ENCODE measurements around the gene LIPC. TPM values are rescaled to one million over a fixed set of nuclear protein-coding genes. Genes with fewer than 3 reads are reported as not detected.

LIPC gene
- total and polyA plus RNA-seq, 3 donors from 2014 or later: 0.12 to 0.37 TPM; not detected in 1

DNA sequence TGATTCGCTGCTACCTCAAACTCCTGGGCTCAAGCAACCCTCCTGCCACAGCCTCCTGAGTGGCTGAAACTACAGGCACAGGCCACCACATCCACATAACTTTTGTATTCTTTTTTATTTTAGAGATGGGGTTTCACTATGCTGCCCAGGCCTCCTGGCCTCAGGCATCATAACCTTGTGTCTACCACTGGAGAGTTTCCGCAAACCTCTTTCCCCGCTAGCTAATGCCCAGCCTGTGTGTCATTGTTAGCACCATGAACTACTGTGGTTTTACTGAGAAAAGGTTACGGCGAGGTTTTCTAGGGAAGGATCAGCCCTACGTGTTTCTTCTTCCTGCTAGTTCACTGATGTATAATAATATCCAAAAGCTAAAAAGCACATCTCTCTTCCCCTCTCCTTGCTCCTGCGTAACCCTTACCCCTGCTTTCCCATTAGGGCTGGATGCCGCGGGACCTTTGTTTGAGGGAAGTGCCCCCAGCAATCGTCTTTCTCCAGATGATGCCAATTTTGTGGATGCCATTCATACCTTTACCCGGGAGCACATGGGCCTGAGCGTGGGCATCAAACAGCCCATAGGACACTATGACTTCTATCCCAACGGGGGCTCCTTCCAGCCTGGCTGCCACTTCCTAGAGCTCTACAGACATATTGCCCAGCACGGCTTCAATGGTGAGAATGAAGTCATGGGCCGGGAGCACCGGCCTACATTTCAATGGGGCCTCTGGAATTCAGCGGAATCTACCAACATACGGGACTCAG lies 113.7 kb downstream of the LIPC start:
- WGBS, 2 donors: 96 to 98% methylated on average over 18 of the region's 18 CpGs
- H3K4me3 ChIP-seq: no peak overlapping the region
- DNase-seq: no peak
- no peaks in the 10 kb centered on the region for H3K9me3 ChIP-seq
- H3K36me3 ChIP-seq (ENCODE audit: low read depth, missing control alignments): no peaks in the 10 kb centered on the region
- peaks cover 6% of the 10 kb centered on the region for H3K4me1 ChIP-seq
- peak overlapping the region; percentile 64 to 65 for H3K27ac ChIP-seq
- TF ChIP-seq POLR2A (IDR thresholded peaks at IDR 0.05): no peak
- TF ChIP-seq, protein P1, sequence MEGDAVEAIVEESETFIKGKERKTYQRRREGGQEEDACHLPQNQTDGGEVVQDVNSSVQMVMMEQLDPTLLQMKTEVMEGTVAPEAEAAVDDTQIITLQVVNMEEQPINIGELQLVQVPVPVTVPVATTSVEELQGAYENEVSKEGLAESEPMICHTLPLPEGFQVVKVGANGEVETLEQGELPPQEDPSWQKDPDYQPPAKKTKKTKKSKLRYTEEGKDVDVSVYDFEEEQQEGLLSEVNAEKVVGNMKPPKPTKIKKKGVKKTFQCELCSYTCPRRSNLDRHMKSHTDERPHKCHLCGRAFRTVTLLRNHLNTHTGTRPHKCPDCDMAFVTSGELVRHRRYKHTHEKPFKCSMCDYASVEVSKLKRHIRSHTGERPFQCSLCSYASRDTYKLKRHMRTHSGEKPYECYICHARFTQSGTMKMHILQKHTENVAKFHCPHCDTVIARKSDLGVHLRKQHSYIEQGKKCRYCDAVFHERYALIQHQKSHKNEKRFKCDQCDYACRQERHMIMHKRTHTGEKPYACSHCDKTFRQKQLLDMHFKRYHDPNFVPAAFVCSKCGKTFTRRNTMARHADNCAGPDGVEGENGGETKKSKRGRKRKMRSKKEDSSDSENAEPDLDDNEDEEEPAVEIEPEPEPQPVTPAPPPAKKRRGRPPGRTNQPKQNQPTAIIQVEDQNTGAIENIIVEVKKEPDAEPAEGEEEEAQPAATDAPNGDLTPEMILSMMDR (IDR thresholded peaks at IDR 0.05): no peak
- intact Hi-C loops (cut with DNase I; ENCODE audit: low total_unique reads): no loop called here
- no peaks in the 10 kb centered on the region for H3K27me3 ChIP-seq

DNA sequence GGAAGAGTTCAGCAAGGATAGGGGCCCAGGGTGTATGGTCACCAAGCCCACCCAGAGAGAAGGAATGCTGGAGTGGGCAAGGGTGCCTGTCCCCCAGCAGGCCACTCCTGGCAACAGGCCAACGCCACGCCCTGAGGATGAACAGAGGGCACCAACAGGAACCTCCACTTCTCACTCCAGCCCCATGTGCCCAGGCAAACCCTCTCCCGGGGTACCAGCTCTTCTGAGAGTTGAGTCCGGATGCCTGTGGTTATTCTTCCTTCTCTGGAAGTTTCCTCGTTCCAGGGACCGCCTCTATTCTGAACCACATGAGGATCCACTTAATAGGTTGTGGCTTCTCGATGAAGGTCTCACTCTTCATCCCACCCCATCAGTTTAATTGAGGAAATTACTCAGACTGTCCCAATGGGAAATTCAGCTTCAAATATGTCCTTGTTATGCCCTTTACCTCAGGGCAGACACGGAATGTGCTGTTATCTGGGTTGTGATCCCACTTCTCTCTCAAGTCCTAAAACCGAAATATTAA lies 114.3 kb downstream of the LIPC start:
- no peaks in the 10 kb centered on the region for H3K9me3 ChIP-seq
- no peaks in the 10 kb centered on the region for H3K36me3 ChIP-seq (ENCODE audit: low read depth, missing control alignments)
- TF ChIP-seq, protein P1 (IDR thresholded peaks at IDR 0.05): no peak
- no peak for TF ChIP-seq POLR2A (IDR thresholded peaks at IDR 0.05)
- DNase-seq: no peak
- H3K27me3 ChIP-seq: no peaks in the 10 kb centered on the region
- intact Hi-C loops (cut with DNase I; ENCODE audit: low total_unique reads): no loop called here
- peak overlapping the region; percentile 64 to 65 for H3K27ac ChIP-seq
- peaks cover 6% of the 10 kb centered on the region for H3K4me1 ChIP-seq
- H3K4me3 ChIP-seq: no peak overlapping the region
- 53 to 76% methylated on average over 7 to 9 of the region's 9 CpGs for WGBS, 2 donors

DNA sequence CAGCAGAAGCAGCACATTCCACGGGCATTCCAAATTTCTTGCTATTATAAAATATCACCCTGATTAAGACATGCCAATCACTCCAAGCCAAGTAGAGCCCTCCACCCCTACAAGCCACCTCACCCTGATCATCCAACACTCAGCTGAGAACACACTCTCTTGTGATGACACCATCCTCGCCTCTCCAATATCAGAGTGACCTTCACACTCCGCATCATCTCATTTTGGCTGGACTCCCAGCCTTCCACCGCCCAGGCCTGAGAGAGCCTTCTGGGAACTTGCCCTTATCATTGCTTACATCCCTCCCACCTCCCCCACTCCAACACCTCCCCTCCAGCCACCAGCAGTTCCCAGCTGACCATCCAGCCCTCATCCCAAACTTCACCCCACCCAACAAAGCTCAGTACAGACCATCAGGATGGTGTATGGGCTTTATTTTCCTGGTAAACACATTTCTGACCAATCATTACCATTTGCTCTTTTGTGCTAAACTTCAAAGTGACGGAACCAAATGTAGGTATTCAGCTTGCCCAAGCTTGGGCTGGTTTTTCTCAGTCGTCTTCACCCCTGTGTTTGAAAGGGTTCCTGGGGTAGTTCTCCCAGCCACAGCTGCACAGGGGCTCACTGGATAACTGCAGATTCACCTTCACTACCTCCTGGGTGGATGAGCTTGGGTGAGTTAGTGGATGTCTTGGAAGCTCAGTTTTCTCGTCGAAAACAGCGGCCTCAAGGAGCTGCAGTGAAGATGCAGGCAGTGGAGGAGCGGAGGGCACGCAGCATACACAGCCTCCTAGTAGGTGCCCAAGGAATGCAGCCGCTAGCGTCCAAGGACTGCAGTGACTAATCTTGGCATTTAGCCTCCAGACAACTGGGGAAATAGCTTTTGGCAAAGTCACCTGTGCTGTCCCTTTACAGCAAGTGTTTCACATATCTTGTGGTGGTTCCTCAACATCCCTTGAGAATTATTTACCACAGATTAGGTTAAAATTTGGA lies 115.1 kb downstream of the LIPC start:
- Histone ChIP-seq H3K27ac (peak overlapping the region; percentile 64 to 65), H3K4me3 (no peak overlapping the region), H3K27me3 (no peaks in the 10 kb centered on the region), H3K36me3 (ENCODE audit: low read depth, missing control alignments) (no peaks in the 10 kb centered on the region), H3K4me1 (peaks cover 6% of the 10 kb centered on the region), H3K9me3 (no peaks in the 10 kb centered on the region)
- TF ChIP-seq POLR2A (IDR thresholded peaks at IDR 0.05): no peak
- TF ChIP-seq, protein P1 (IDR thresholded peaks at IDR 0.05): no peak
- WGBS, 2 donors: 59 to 65% methylated on average over 11 to 13 of the region's 13 CpGs
- peak; percentile 89 for DNase-seq
- intact Hi-C loops (cut with DNase I; ENCODE audit: low total_unique reads): no loop called here

DNA sequence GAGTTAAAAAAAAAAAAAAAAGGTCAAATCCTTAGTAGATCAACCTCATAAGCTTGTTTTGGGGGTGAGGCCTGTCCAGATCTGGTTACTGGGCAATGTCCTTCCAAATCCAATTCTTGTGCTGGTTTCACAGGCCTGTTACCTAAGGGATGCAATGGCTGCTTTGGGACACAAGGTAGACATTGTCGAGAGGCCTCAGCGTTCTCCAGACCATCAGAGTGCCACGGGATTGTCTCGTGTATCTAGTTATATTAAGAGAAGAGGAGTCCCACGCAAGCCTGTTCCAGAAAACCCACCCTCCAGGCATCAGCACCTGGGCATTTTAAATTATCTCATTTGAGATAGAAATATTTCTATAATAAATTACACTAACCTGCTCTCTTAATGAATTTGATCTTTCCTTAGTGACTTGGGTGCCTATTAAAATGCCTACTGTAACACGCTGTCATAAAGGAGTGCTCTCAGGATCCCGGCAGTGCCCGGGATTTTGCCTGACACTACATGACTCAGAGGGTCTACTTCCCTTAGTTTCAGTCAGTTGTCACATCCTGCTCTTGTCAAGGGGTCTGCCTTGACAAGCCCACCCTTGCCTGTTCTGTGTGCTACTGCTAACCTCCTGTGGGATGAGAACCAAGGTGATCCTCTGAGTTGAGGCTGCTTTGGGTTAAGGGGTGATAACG lies 116.0 kb downstream of the LIPC start:
- Histone ChIP-seq H3K27me3 (no peaks in the 10 kb centered on the region), H3K4me3 (no peak overlapping the region), H3K9me3 (no peaks in the 10 kb centered on the region), H3K27ac (peak overlapping the region in 1 of 2 donors; percentile 64), H3K4me1 (peaks cover 10% of the 10 kb centered on the region), H3K36me3 (ENCODE audit: low read depth, missing control alignments) (no peaks in the 10 kb centered on the region)
- DNase-seq: no peak
- 94% methylated on average over 9 of the region's 9 CpGs for WGBS, 2 donors
- TF ChIP-seq POLR2A (IDR thresholded peaks at IDR 0.05): no peak
- TF ChIP-seq, protein P1 (IDR thresholded peaks at IDR 0.05): no peak
- intact Hi-C loops (cut with DNase I; ENCODE audit: low total_unique reads): no loop called here

All from testis (tissue), 3 donors.